CMK (cell line): ENCODE measurements around the gene SFXN2.
"Not testable (repeated sequence)": the region's sequence is repeated elsewhere in the genome, so short reads cannot be mapped to it uniquely, and the experiment has no call there.

Experiments used
- DNase-seq: peaks from one replicate; pipeline ENCODE4 v3.0.0-alpha.2; 2010; ENCODE audit warnings: low read depth

SFXN2 gene

GRCh38 chr10:102753718-102754117 lies 39.3 kb downstream of the SFXN2 start:
- DNase-seq = no peak

GRCh38 chr10:102757323-102757722 lies 42.9 kb downstream of the SFXN2 start:
- DNase-seq = no peak

GRCh38 chr10:102758240-102758932 lies 44.0 kb downstream of the SFXN2 start:
- DNase-seq = no peak

GRCh38 chr10:102758933-102759262 lies 44.5 kb downstream of the SFXN2 start:
- not testable (repeated sequence) for DNase-seq

- DNase-seq = no peak
Measured at GRCh38 chr10:102759497-102760210, 45.2 kb downstream of the SFXN2 start.

GRCh38 chr10:102761981-102762380 lies 47.5 kb downstream of the SFXN2 start:
- DNase-seq = no peak

- DNase-seq = no peak
Measured at GRCh38 chr10:102762401-102763015, 48.1 kb downstream of the SFXN2 start.

GRCh38 chr10:102763037-102763607 lies 48.7 kb downstream of the SFXN2 start:
- DNase-seq = no peak

- DNase-seq = no peak
Measured at GRCh38 chr10:102764470-102765161, 50.2 kb downstream of the SFXN2 start.

- no peak for DNase-seq
Measured at GRCh38 chr10:102765336-102765735, 50.9 kb downstream of the SFXN2 start.

- no peak for DNase-seq
Measured at GRCh38 chr10:102767428-102768160, 53.2 kb downstream of the SFXN2 start.

- no peak for DNase-seq
Measured at GRCh38 chr10:102769375-102770107, 55.1 kb downstream of the SFXN2 start.

- DNase-seq = no peak
Measured at GRCh38 chr10:102770108-102770482, 55.7 kb downstream of the SFXN2 start.

- DNase-seq = no peak
Measured at GRCh38 chr10:102770792-102771191, 56.4 kb downstream of the SFXN2 start.

GRCh38 chr10:102773320-102773719 lies 58.9 kb downstream of the SFXN2 start:
- DNase-seq = no peak

- DNase-seq = no peak
Measured at GRCh38 chr10:102773986-102774385, 59.5 kb downstream of the SFXN2 start.

GRCh38 chr10:102775201-102775934 lies 60.9 kb downstream of the SFXN2 start:
- DNase-seq = no peak

- no peak for DNase-seq
Measured at GRCh38 chr10:102775935-102776669, 61.7 kb downstream of the SFXN2 start.

GRCh38 chr10:102776779-102777456 lies 62.5 kb downstream of the SFXN2 start:
- no peak for DNase-seq
